Upper lobe of right lung (tissue), 1 donor: ENCODE measurements around the gene FYN. TPM values are rescaled to one million over a fixed set of nuclear protein-coding genes. Genes with fewer than 3 reads are reported as not detected.

Experiments
- ATAC-seq: fragments of 200-7000 bp; cut with Tn5 transposase; one replicate; pipeline ENCODE4 v1.9.1; 2020; ENCODE audit warnings: mild to moderate bottlenecking, moderate library complexity
- DNase-seq: peaks from one replicate; pipeline ENCODE4 v3.0.0-alpha.2; 2020
- H3K27ac ChIP-seq: fragments of 200-600 bp; one replicate; pipeline ENCODE4 v1.8.0; 2022
- H3K27me3 ChIP-seq: fragments of 200-600 bp; one replicate; pipeline ENCODE4 v1.8.0; 2022; ENCODE audit warnings: mild to moderate bottlenecking
- H3K36me3 ChIP-seq: fragments of 200-600 bp; one replicate; pipeline ENCODE4 v1.8.0; 2022
- H3K4me1 ChIP-seq: fragments of 200-600 bp; one replicate; pipeline ENCODE4 v1.8.0; 2022
- H3K4me3 ChIP-seq: fragments of 200-600 bp; one replicate; pipeline ENCODE4 v1.8.0; 2022; ENCODE audit warnings: mild to moderate bottlenecking
- H3K9me3 ChIP-seq: fragments of 200-600 bp; one replicate; pipeline ENCODE4 v1.8.0; 2022
- CTCF ChIP-seq: fragments of 200-600 bp; IDR thresholded peaks from one replicate; pipeline ENCODE4 v1.8.0; 2022; ENCODE audit warnings: antibody characterized with exemption
- intact Hi-C: fragments of 100-400 bp; cut with DNase I; formaldehyde crosslinking; loops from one replicate; pipeline ENCODE4 v1.11.0; 2022
- total RNA-seq: library from RNA; stranded (reverse); fragmentation: NEBNext Ultra II Directional; extraction: Animal tissue kit (Norgen Biotek cat#: 25700); gene quantifications from one replicate; pipeline ENCODE4 v1.2.1, GENCODE V29; 2021
- donor health status: DM: no; HTN: yes; CAD: no; lungs with severe emphysema.

The FYN gene
- total RNA-seq, 1 donor from 2014 or later, result 115 TPM

- no peak for TF ChIP-seq CTCF
- Histone ChIP-seq H3K9me3 (no peaks in the 10 kb centered on the region), H3K27me3 (no peaks in the 10 kb centered on the region), H3K27ac (no peak overlapping the region), H3K36me3 (no peaks in the 10 kb centered on the region), H3K4me1 (no peaks in the 10 kb centered on the region), H3K4me3 (no peak overlapping the region)
- no peak for DNase-seq
- no peak for ATAC-seq
- intact Hi-C loops, result no loop called here
Observed at GRCh38 chr6:111777357-111777756, 95.9 kb downstream of the FYN start.

GRCh38 chr6:111776236-111777221 lies 96.7 kb downstream of the FYN start:
- TF ChIP-seq CTCF, result no peak
- H3K4me3 ChIP-seq, result no peak overlapping the region
- ATAC-seq (no peak), DNase-seq (no peak)
- H3K36me3 ChIP-seq, result no peaks in the 10 kb centered on the region
- peak overlapping the region; percentile 6 for H3K27ac ChIP-seq
- H3K4me1 ChIP-seq, result no peaks in the 10 kb centered on the region
- intact Hi-C loops, result no loop called here
- no peaks in the 10 kb centered on the region for H3K9me3 ChIP-seq
- H3K27me3 ChIP-seq, result no peaks in the 10 kb centered on the region

- Histone ChIP-seq H3K4me1 (no peaks in the 10 kb centered on the region), H3K9me3 (no peaks in the 10 kb centered on the region), H3K36me3 (no peaks in the 10 kb centered on the region), H3K27me3 (no peaks in the 10 kb centered on the region), H3K27ac (peak overlapping the region; percentile 6), H3K4me3 (no peak overlapping the region)
- no peak for ATAC-seq
- no peak for DNase-seq
- intact Hi-C loops, result no loop called here
- no peak for TF ChIP-seq CTCF
Observed at GRCh38 chr6:111775145-111775922, 97.9 kb downstream of the FYN start.

- peak; percentile 31 for ATAC-seq
- Histone ChIP-seq H3K27ac (no peak overlapping the region), H3K4me3 (no peak overlapping the region)
Observed at GRCh38 chr6:111774346-111774703, 98.9 kb downstream of the FYN start.

More at GRCh38 chr6:111774346-111774703, 98.9 kb downstream of the FYN start:
- no peaks in the 10 kb centered on the region for H3K9me3 ChIP-seq
- no peaks in the 10 kb centered on the region for H3K4me1 ChIP-seq
- H3K27me3 ChIP-seq, result no peaks in the 10 kb centered on the region
- intact Hi-C loops, result no loop called here
- TF ChIP-seq CTCF, result no peak
- H3K36me3 ChIP-seq, result no peaks in the 10 kb centered on the region
- no peak for DNase-seq
